ENCODE measurements around the gene PRSS21.

DNA sequence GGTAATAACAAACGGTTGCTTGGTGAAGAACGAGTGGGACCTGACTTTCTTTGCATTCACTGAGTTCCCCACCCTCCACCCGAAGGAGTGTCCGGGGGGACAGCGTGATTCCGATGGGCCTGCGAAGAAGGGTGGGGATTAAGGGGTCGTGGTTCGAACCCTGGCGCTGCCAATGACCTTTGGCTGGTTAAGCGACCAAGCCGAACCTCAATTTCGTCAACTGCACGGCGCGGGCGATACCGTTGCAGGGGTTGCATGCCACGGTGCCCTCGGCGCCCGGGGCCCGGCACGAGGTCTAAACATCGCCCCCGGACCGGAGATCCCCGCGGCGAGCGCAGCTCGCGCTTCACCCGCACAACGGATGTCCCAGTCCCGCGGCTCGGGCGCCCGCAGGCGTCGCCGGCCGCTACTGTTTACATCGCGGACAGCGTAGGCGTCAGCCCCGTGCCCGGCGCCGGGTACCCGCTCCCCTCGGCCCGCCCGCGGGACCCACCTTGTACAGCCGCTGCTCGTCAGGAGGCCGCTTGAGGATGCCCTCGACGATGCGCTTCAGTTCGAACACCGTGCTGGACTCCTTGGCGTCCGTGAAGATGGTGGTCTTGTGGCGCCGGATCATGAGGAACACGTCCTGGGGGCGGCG, 40.4 kb upstream of the PRSS21 start:
- TF ChIP-seq EZH2 (IDR thresholded peaks at IDR 0.05; ENCODE audit: insufficient read depth, poor library complexity, severe bottlenecking): no peak
- no peak for TF ChIP-seq EZH2phosphoT487 (IDR thresholded peaks at IDR 0.05; ENCODE audit: insufficient read depth, low read depth)
